H9 (cell line): Measurements from ENCODE around the gene MRGPRF. TPM values are rescaled to one million over a fixed set of nuclear protein-coding genes. Genes with fewer than 3 reads are reported as not detected.

Experiments
- DNase-seq: peaks from one replicate; pipeline ENCODE4 v3.0.0-alpha.2; 2017
- H2AFZ ChIP-seq: one replicate; pipeline ENCODE4 v1.6.1; 2013; ENCODE audit warnings: mild to moderate bottlenecking, low read length, control low read depth, moderate library complexity
- H2AK5ac ChIP-seq: 2 replicates; pipeline ENCODE4 v1.6.1; 2013; ENCODE audit warnings: low read length, control low read depth, mixed read lengths; ENCODE audit not compliant: insufficient read length
- H2BK120ac ChIP-seq: one replicate; pipeline ENCODE4 v1.6.1; 2013; ENCODE audit warnings: low read depth, mild to moderate bottlenecking, low read length, control low read depth, inconsistent platforms; ENCODE audit not compliant: poor library complexity, severe bottlenecking
- H2BK12ac ChIP-seq: 2 replicates; pipeline ENCODE4 v1.6.1; 2013; ENCODE audit warnings: low read length, control low read depth, mixed read lengths, low read depth; ENCODE audit not compliant: insufficient read length
- H2BK15ac ChIP-seq: 2 replicates; pipeline ENCODE4 v1.6.1; 2013; ENCODE audit warnings: low read depth, low read length, control low read depth
- H2BK20ac ChIP-seq: one replicate; pipeline ENCODE4 v1.6.1; 2013; ENCODE audit warnings: low read depth, mild to moderate bottlenecking, low read length, control low read depth, inconsistent platforms; ENCODE audit not compliant: poor library complexity, severe bottlenecking
- H2BK5ac ChIP-seq: 2 replicates; pipeline ENCODE4 v1.6.1; 2013; ENCODE audit warnings: low read length, control low read depth, mixed read lengths; ENCODE audit not compliant: insufficient read length
- H3K14ac ChIP-seq: 2 replicates; pipeline ENCODE4 v1.6.1; 2013; ENCODE audit warnings: low read length, control low read depth; ENCODE audit not compliant: insufficient read depth
- H3K18ac ChIP-seq: 2 replicates; pipeline ENCODE4 v1.6.1; 2013; ENCODE audit warnings: low read depth, mild to moderate bottlenecking, mixed read lengths, low read length, control low read depth; ENCODE audit not compliant: insufficient read length
- H3K23ac ChIP-seq: 2 replicates; pipeline ENCODE4 v1.6.1; 2013; ENCODE audit warnings: low read length, control low read depth, mixed read lengths, low read depth; ENCODE audit not compliant: insufficient read length
- H3K23me2 ChIP-seq: 2 replicates; pipeline ENCODE4 v1.6.1; 2013; ENCODE audit warnings: low read depth, mild to moderate bottlenecking, mixed read lengths, low read length, control low read depth; ENCODE audit not compliant: insufficient read length, poor library complexity, severe bottlenecking
- H3K27ac ChIP-seq: 2 replicates; pipeline ENCODE4 v1.5.1; 2013; ENCODE audit warnings: low read length, control low read depth, mixed read lengths, low read depth; ENCODE audit not compliant: insufficient read length
- H3K27me3 ChIP-seq: 2 replicates; pipeline ENCODE4 v1.6.1; 2013; ENCODE audit warnings: low read length, control low read depth, inconsistent platforms; ENCODE audit not compliant: insufficient read depth
- H3K4ac ChIP-seq: 2 replicates; pipeline ENCODE4 v1.6.1; 2013; ENCODE audit warnings: low read depth, mild to moderate bottlenecking, control low read depth, inconsistent platforms, low read length, moderate library complexity
- H3K4me1 ChIP-seq: 2 replicates; pipeline ENCODE4 v1.6.1; 2013; ENCODE audit warnings: low read length, control low read depth, inconsistent platforms; ENCODE audit not compliant: insufficient read depth
- H3K4me2 ChIP-seq: 2 replicates; pipeline ENCODE4 v1.6.1; 2013; ENCODE audit warnings: low read length, control low read depth, mixed read lengths; ENCODE audit not compliant: insufficient read length, insufficient read depth
- H3K56ac ChIP-seq: 2 replicates; pipeline ENCODE4 v1.6.1; 2013; ENCODE audit warnings: low read depth, mild to moderate bottlenecking, mixed read lengths, low read length, control low read depth; ENCODE audit not compliant: insufficient read length
- H3K79me1 ChIP-seq: 2 replicates; pipeline ENCODE4 v1.6.1; 2013; ENCODE audit warnings: low read depth, mild to moderate bottlenecking, moderate library complexity, low read length, control low read depth, inconsistent platforms; ENCODE audit not compliant: insufficient read depth, poor library complexity, severe bottlenecking
- H3K79me2 ChIP-seq: 2 replicates; pipeline ENCODE4 v1.6.1; 2013; ENCODE audit warnings: low read length, control low read depth, inconsistent platforms; ENCODE audit not compliant: insufficient read depth
- H3K9ac ChIP-seq: 2 replicates; pipeline ENCODE4 v1.6.1; 2013; ENCODE audit warnings: low read length, control low read depth, mixed read lengths; ENCODE audit not compliant: insufficient read length; ENCODE audit errors: extremely low read depth
- H3K9me3 ChIP-seq: one replicate; pipeline ENCODE4 v1.6.1; 2013; ENCODE audit warnings: low read depth, low read length, inconsistent platforms; ENCODE audit not compliant: control insufficient read depth
- H3T11ph ChIP-seq: one replicate; pipeline ENCODE4 v1.6.1; 2013; ENCODE audit warnings: mild to moderate bottlenecking, low read length, control low read depth, inconsistent platforms
- H4K20me1 ChIP-seq: one replicate; pipeline ENCODE4 v1.6.1; 2013; ENCODE audit not compliant: control insufficient read depth, insufficient read length, insufficient read depth
- H4K5ac ChIP-seq: 2 replicates; pipeline ENCODE4 v1.6.1; 2013; ENCODE audit warnings: low read depth, mild to moderate bottlenecking, mixed read lengths, low read length, control low read depth; ENCODE audit not compliant: insufficient read length
- H4K8ac ChIP-seq: replicated peaks from 2 replicates; pipeline ENCODE4 v1.6.1; 2013; ENCODE audit warnings: low read length, control low read depth, mixed read lengths, low read depth; ENCODE audit not compliant: insufficient read length
- H4K91ac ChIP-seq: 2 replicates; pipeline ENCODE4 v1.6.1; 2013; ENCODE audit warnings: low read depth, mild to moderate bottlenecking, moderate library complexity, mixed read lengths, low read length, control low read depth; ENCODE audit not compliant: insufficient read length
- H3K27ac Mint-ChIP-seq, 3 experiments: 2 replicates in 2 of 3; 3 replicates in 1 of 3; pipeline ENCODE4 v1.8.0; 2020 to 2021; ENCODE audit warnings: mixed read lengths in 3 of 3, mild to moderate bottlenecking in 1 of 3, moderate library complexity in 1 of 3
- H3K27me3 Mint-ChIP-seq: 2 replicates; pipeline ENCODE4 v1.8.0; 2021; ENCODE audit warnings: low read depth, mild to moderate bottlenecking, moderate library complexity, mixed read lengths
- H3K36me3 Mint-ChIP-seq, 3 experiments: 2 replicates in 2 of 3; 3 replicates in 1 of 3; pipeline ENCODE4 v1.8.0; 2020 to 2021; ENCODE audit warnings: low read depth in 3 of 3, mixed read lengths in 3 of 3; ENCODE audit not compliant: insufficient read depth in 1 of 3
- H3K4me1 Mint-ChIP-seq, 2 experiments: 2 replicates each; pipeline ENCODE4 v1.8.0; 2020; ENCODE audit warnings: mixed read lengths in 2 of 2
- H3K4me3 Mint-ChIP-seq, 2 experiments: 2 replicates in 1 of 2; 3 replicates in 1 of 2; pipeline ENCODE4 v1.8.0; 2020 to 2021; ENCODE audit warnings: mild to moderate bottlenecking in 2 of 2, mixed read lengths in 2 of 2, moderate library complexity in 1 of 2
- H3K9me3 Mint-ChIP-seq, 2 experiments: 2 replicates in 1 of 2; 3 replicates in 1 of 2; pipeline ENCODE4 v1.8.0; 2020; ENCODE audit warnings: mild to moderate bottlenecking in 2 of 2, mixed read lengths in 2 of 2, moderate library complexity in 1 of 2
- CTCF ChIP-seq: fragments of 200-600 bp; sonication (generic); conservative IDR thresholded peaks from 3 replicates; pipeline ENCODE4 v1.8.0; 2021; ENCODE audit warnings: antibody characterized with exemption, mild to moderate bottlenecking
- WGBS: extraction: QIAGEN DNeasy Blood & Tissue Kit; methylation state at CpG from one replicate; pipeline ENCODE4 v1.1.7; 2013; ENCODE audit warnings: missing lambda C conversion rate, low lambda C conversion rate, mixed read lengths; ENCODE audit not compliant: insufficient read length; ENCODE audit errors: extremely low coverage; 5-methylcytosine and 5-hydroxymethylcytosine counted together
- total RNA-seq: library from RNA; stranded (reverse); gene quantifications from 2 replicates; pipeline ENCODE4 v1.2.1, GENCODE V29; 2021

MRGPRF gene
- total RNA-seq, 1 experiment from 2014 or later = 4.0 TPM

GRCh38 chr11:69002570-69003231 is 10.3 kb downstream of the MRGPRF start:
- H2BK20ac ChIP-seq = no peak overlapping the region
- DNase-seq = peak; percentile 20
- H3K9ac ChIP-seq = no peak overlapping the region
- peaks cover 0 to 5% (median 0%) of the 10 kb centered on the region in 3 experiments; a peak in 4 of 7 replicates for H3K36me3 Mint-ChIP-seq
- no peaks in the 10 kb centered on the region; a peak in 1 of 5 replicates for H3K9me3 Mint-ChIP-seq
- no peak overlapping the region; a peak in 1 of 7 replicates for H3K27ac Mint-ChIP-seq
- no peak overlapping the region for H2BK15ac ChIP-seq
- peaks cover 10 to 19% of the 10 kb centered on the region in 2 experiments for H3K4me1 Mint-ChIP-seq
- no peaks in the 10 kb centered on the region for H3K79me1 ChIP-seq
- no peak overlapping the region for H4K91ac ChIP-seq
- H3K27me3 ChIP-seq = no peaks in the 10 kb centered on the region
- no peak overlapping the region for H2BK12ac ChIP-seq
- H2BK120ac ChIP-seq = no peak overlapping the region
- H3K27ac ChIP-seq = no peak overlapping the region
- H3K4me1 ChIP-seq = no peaks in the 10 kb centered on the region
- no peak overlapping the region for H3K18ac ChIP-seq
- no CpG with 5 or more reads among the region's 13 CpGs for WGBS
- no peak overlapping the region for H2AFZ ChIP-seq
- H3T11ph ChIP-seq = no peak overlapping the region
- no peak overlapping the region; the same call in 1 of the 2 replicates for H3K14ac ChIP-seq
- H3K56ac ChIP-seq = no peak overlapping the region
- H3K23ac ChIP-seq = no peak overlapping the region
- no peak overlapping the region for H4K8ac ChIP-seq
- no peak overlapping the region for H3K4me2 ChIP-seq
- H3K27me3 Mint-ChIP-seq = no peaks in the 10 kb centered on the region
- H3K4me3 Mint-ChIP-seq = no peak overlapping the region
- H3K4ac ChIP-seq = no peak overlapping the region; the same call in 1 of the 2 replicates
- no peak overlapping the region for H2BK5ac ChIP-seq
- H3K79me2 ChIP-seq = no peaks in the 10 kb centered on the region
- H3K9me3 ChIP-seq = no peaks in the 10 kb centered on the region
- no peaks in the 10 kb centered on the region for H3K23me2 ChIP-seq
- no peak overlapping the region for H2AK5ac ChIP-seq
- H4K20me1 ChIP-seq = no peaks in the 10 kb centered on the region
- no peak for TF ChIP-seq CTCF
- H4K5ac ChIP-seq = no peak overlapping the region
